GM18526 (cell line): ENCODE data around the gene C1orf159.

Source experiments
- POLR2A ChIP-seq: IDR thresholded peaks from 3 replicates; pipeline ENCODE4 v1.6.1; 2011; ENCODE audit not compliant: insufficient read length; ENCODE audit errors: extremely low read depth

The C1orf159 gene

GRCh38 chr1:1074631-1075147 lies 41.2 kb downstream of the C1orf159 start:
- no peak for TF ChIP-seq POLR2A

- no peak for TF ChIP-seq POLR2A
Measured at GRCh38 chr1:1073743-1074587, 41.9 kb downstream of the C1orf159 start, which contains the start of gene RNF223. Gene RNF223 (minus strand): TSS chr1:1074306. CDS start chr1:1072566, 1,740 bp downstream.

GRCh38 chr1:1072849-1073742 lies 42.8 kb downstream of the C1orf159 start:
- no peak for TF ChIP-seq POLR2A

GRCh38 chr1:1072299-1072848 lies 43.5 kb downstream of the C1orf159 start:
- no peak for TF ChIP-seq POLR2A

GRCh38 chr1:1071486-1072298 lies 44.2 kb downstream of the C1orf159 start:
- TF ChIP-seq POLR2A = no peak

GRCh38 chr1:1069711-1070676 lies 45.9 kb downstream of the C1orf159 start:
- TF ChIP-seq POLR2A = no peak

- TF ChIP-seq POLR2A = peak; percentile 53
Measured at GRCh38 chr1:1069056-1069710, 46.7 kb downstream of the C1orf159 start.

GRCh38 chr1:1068517-1069055 lies 47.3 kb downstream of the C1orf159 start:
- no peak for TF ChIP-seq POLR2A

GRCh38 chr1:1067860-1068516 lies 47.9 kb downstream of the C1orf159 start:
- TF ChIP-seq POLR2A = no peak

- no peak for TF ChIP-seq POLR2A
Measured at GRCh38 chr1:1067284-1067859, 48.5 kb downstream of the C1orf159 start.

- no peak for TF ChIP-seq POLR2A
Measured at GRCh38 chr1:1066403-1067283, 49.2 kb downstream of the C1orf159 start.
